Astrocyte (in vitro differentiated cells and primary cell): ENCODE measurements around the gene GJB3.

Experiments
- CTCF ChIP-seq: IDR thresholded peaks from 2 replicates; pipeline ENCODE4 v1.5.1; 2011; ENCODE audit warnings: low read depth, mild to moderate bottlenecking, inconsistent platforms, low read length, moderate library complexity; ENCODE audit not compliant: insufficient read depth
- EZH2 ChIP-seq: IDR thresholded peaks from 2 replicates; pipeline ENCODE4 v1.6.1; 2012; ENCODE audit warnings: mild to moderate bottlenecking, low read length, inconsistent platforms; ENCODE audit not compliant: insufficient read depth

GRCh38 chr1:34795916-34796315, 14.9 kb downstream of the GJB3 start:
- no peak for TF ChIP-seq CTCF
- TF ChIP-seq EZH2 = no peak
